Endodermal cell (in vitro differentiated cells): ENCODE measurements around the gene SLC28A1. TPM values are rescaled to one million over a fixed set of nuclear protein-coding genes. Genes with fewer than 3 reads are reported as not detected.

Experiments used
- DNase-seq: peaks from one replicate; pipeline ENCODE4 v3.0.0-alpha.2; 2017
- H3K27ac ChIP-seq: 2 replicates; pipeline ENCODE4 v1.5.1; 2013; ENCODE audit warnings: mild to moderate bottlenecking, low read depth, low read length, moderate library complexity
- H3K27me3 ChIP-seq: 2 replicates; pipeline ENCODE4 v1.6.1; 2013; ENCODE audit warnings: mild to moderate bottlenecking, low read length, moderate library complexity; ENCODE audit not compliant: insufficient read depth, control insufficient read depth, poor library complexity, severe bottlenecking
- H3K36me3 ChIP-seq: 2 replicates; pipeline ENCODE4 v1.7.0; 2013; ENCODE audit warnings: mild to moderate bottlenecking, low read length, moderate library complexity; ENCODE audit not compliant: control insufficient read depth, insufficient read depth
- H3K4me1 ChIP-seq: one replicate; pipeline ENCODE4 v1.7.0; 2013; ENCODE audit warnings: low read length; ENCODE audit not compliant: control insufficient read depth, insufficient read depth
- H3K4me3 ChIP-seq: 2 replicates; pipeline ENCODE4 v1.5.1; 2013; ENCODE audit warnings: mild to moderate bottlenecking, low read length, moderate library complexity
- H3K9ac ChIP-seq: 2 replicates; pipeline ENCODE4 v1.6.1; 2013; ENCODE audit warnings: mild to moderate bottlenecking, low read length, moderate library complexity; ENCODE audit not compliant: poor library complexity, severe bottlenecking; ENCODE audit errors: extremely low read depth
- H3K9me3 ChIP-seq: 2 replicates; pipeline ENCODE4 v1.6.1; 2013; ENCODE audit warnings: mild to moderate bottlenecking, low read length, moderate library complexity; ENCODE audit not compliant: control insufficient read depth
- H3K27ac Mint-ChIP-seq: 2 replicates; pipeline ENCODE4 v1.8.0; 2020; ENCODE audit warnings: mixed read lengths
- H3K27me3 Mint-ChIP-seq: 2 replicates; pipeline ENCODE4 v1.8.0; 2021; ENCODE audit warnings: mild to moderate bottlenecking, mixed read lengths; ENCODE audit not compliant: insufficient read depth
- H3K36me3 Mint-ChIP-seq: 2 replicates; pipeline ENCODE4 v1.8.0; 2020; ENCODE audit warnings: low read depth, mixed read lengths
- H3K4me1 Mint-ChIP-seq: 2 replicates; pipeline ENCODE4 v1.8.0; 2020; ENCODE audit warnings: mixed read lengths
- H3K4me3 Mint-ChIP-seq: 2 replicates; pipeline ENCODE4 v1.8.0; 2020; ENCODE audit warnings: mild to moderate bottlenecking, moderate library complexity, mixed read lengths
- H3K9me3 Mint-ChIP-seq: 2 replicates; pipeline ENCODE4 v1.8.0; 2020; ENCODE audit warnings: mild to moderate bottlenecking, mixed read lengths
- CTCF ChIP-seq: fragments of 200-600 bp; sonication (generic); conservative IDR thresholded peaks from 2 replicates; pipeline ENCODE4 v1.5.0; 2021; ENCODE audit warnings: antibody characterized with exemption, mild to moderate bottlenecking
- WGBS, 2 experiments: methylation state at CpG; one replicate each; pipeline versions ENCODE4 v1.1.5 to v1.1.7; 2013; ENCODE audit warnings: missing lambda C conversion rate in 2 of 2, mixed read lengths in 1 of 2; ENCODE audit not compliant: insufficient coverage in 1 of 2, insufficient read length in 1 of 2; 5-methylcytosine and 5-hydroxymethylcytosine counted together
- total RNA-seq, 2 donors: library from RNA; stranded (reverse); fragmentation: NEBNext Ultra II Directional in 1 of 2; extraction: Animal tissue kit (Norgen Biotek cat#: 25700) in 1 of 2; gene quantifications; 2 replicates in 1 of 2; 3 replicates in 1 of 2; pipeline ENCODE4 v1.2.1, GENCODE V29; 2021

SLC28A1 gene
- total RNA-seq, 2 donors from 2014 or later, result not detected

- Histone ChIP-seq H3K4me3 (no peak overlapping the region), H3K9ac (no peak overlapping the region), H3K27ac (no peak overlapping the region), H3K27me3 (no peaks in the 10 kb centered on the region), H3K9me3 (no peaks in the 10 kb centered on the region), H3K4me1 (no peaks in the 10 kb centered on the region), H3K36me3 (no peaks in the 10 kb centered on the region)
- 86% methylated on average over 3 to 4 of the region's 4 CpGs for WGBS, 2 experiments
- Mint-ChIP-seq H3K4me1 (no peaks in the 10 kb centered on the region), H3K27me3 (peaks cover 6% of the 10 kb centered on the region), H3K36me3 (no peaks in the 10 kb centered on the region), H3K9me3 (no peaks in the 10 kb centered on the region), H3K27ac (no peak overlapping the region), H3K4me3 (no peak overlapping the region)
- no peak for TF ChIP-seq CTCF
- DNase-seq, result no peak
Measured at GRCh38 chr15:84947947-84948830, 63.7 kb downstream of the SLC28A1 start.

GRCh38 chr15:84949043-84949442 is 64.6 kb downstream of the SLC28A1 start:
- Mint-ChIP-seq H3K27ac (no peak overlapping the region), H3K36me3 (no peaks in the 10 kb centered on the region), H3K4me3 (no peak overlapping the region), H3K27me3 (peaks cover 6% of the 10 kb centered on the region), H3K9me3 (no peaks in the 10 kb centered on the region), H3K4me1 (peaks cover 4% of the 10 kb centered on the region)
- Histone ChIP-seq H3K36me3 (no peaks in the 10 kb centered on the region), H3K4me1 (peaks cover 3% of the 10 kb centered on the region), H3K27ac (no peak overlapping the region), H3K27me3 (no peaks in the 10 kb centered on the region), H3K9ac (no peak overlapping the region), H3K9me3 (no peaks in the 10 kb centered on the region), H3K4me3 (no peak overlapping the region)
- no peak for TF ChIP-seq CTCF
- DNase-seq, result no peak
- WGBS, 2 experiments, result 95 to 98% methylated on average over 2 of the region's 2 CpGs

GRCh38 chr15:84949845-84950569 is 65.5 kb downstream of the SLC28A1 start:
- no peak overlapping the region for H3K4me3 ChIP-seq
- H3K4me1 Mint-ChIP-seq, result peaks cover 8% of the 10 kb centered on the region
- H3K4me1 ChIP-seq, result peaks cover 5% of the 10 kb centered on the region
- peaks cover 6% of the 10 kb centered on the region for H3K27me3 Mint-ChIP-seq
- H3K27ac ChIP-seq, result no peak overlapping the region
- no peaks in the 10 kb centered on the region for H3K27me3 ChIP-seq
- H3K9ac ChIP-seq, result no peak overlapping the region
- DNase-seq, result no peak
- TF ChIP-seq CTCF, result no peak
- no peaks in the 10 kb centered on the region for H3K36me3 ChIP-seq
- no peak overlapping the region for H3K27ac Mint-ChIP-seq
- H3K9me3 ChIP-seq, result no peaks in the 10 kb centered on the region
- H3K9me3 Mint-ChIP-seq, result no peaks in the 10 kb centered on the region
- H3K4me3 Mint-ChIP-seq, result no peak overlapping the region
- H3K36me3 Mint-ChIP-seq, result no peaks in the 10 kb centered on the region
- WGBS, 2 experiments, result 89% methylated on average over 6 to 7 of the region's 7 CpGs
